Gastroesophageal sphincter (tissue), 4 donors: ENCODE measurements around the gene RPL4. TPM values are rescaled to one million over a fixed set of nuclear protein-coding genes. Genes with fewer than 3 reads are reported as not detected.
"Not testable (repeated sequence)": the region's sequence is repeated elsewhere in the genome, so short reads cannot be mapped to it uniquely, and the experiment has no call there.

Experiments
- ATAC-seq: fragments of 150-250 bp; one replicate; pipeline ENCODE4 v1.9.1; 2016; ENCODE audit warnings: mild to moderate bottlenecking, moderate library complexity
- H3K27ac ChIP-seq, 4 donors: fragments of 200-600 bp; sonication (generic) in 3 of 4; 1 replicate in 3 of 4; 2 replicates in 1 of 4; pipeline ENCODE4 v1.5.1; 2016 to 2019
- H3K27me3 ChIP-seq: fragments of 200-600 bp; sonication (generic); one replicate; pipeline ENCODE4 v1.5.1; 2019
- H3K36me3 ChIP-seq, 2 donors: fragments of 200-600 bp; sonication (generic); one replicate each; pipeline ENCODE4 v1.5.1; 2019; ENCODE audit warnings: control low read depth in 1 of 2
- H3K4me1 ChIP-seq, 3 donors: fragments of 200-600 bp; sonication (generic); 1 replicate in 2 of 3; 2 replicates in 1 of 3; pipeline ENCODE4 v1.5.1; 2016 to 2019; ENCODE audit warnings: control low read depth in 2 of 3
- H3K4me3 ChIP-seq, 2 donors: fragments of 200-600 bp; sonication (generic); one replicate each; pipeline ENCODE4 v1.5.1; 2019; ENCODE audit warnings: mild to moderate bottlenecking in 1 of 2, moderate library complexity in 1 of 2
- H3K9me3 ChIP-seq, 3 donors: fragments of 200-600 bp; sonication (generic); one replicate each; pipeline ENCODE4 v1.5.1; 2017 to 2019; ENCODE audit warnings: control low read depth in 2 of 3
- CTCF ChIP-seq, 4 experiments: fragments of 200-600 bp in 2 of 4; fragments of 450-650 bp in 2 of 4; sonication (generic) in 1 of 4; IDR thresholded peaks; one replicate each; pipeline ENCODE4 v1.5.1; 2017 to 2019; ENCODE audit warnings: antibody characterized with exemption in 4 of 4, mild to moderate bottlenecking in 2 of 4, moderate library complexity in 2 of 4
- EP300 ChIP-seq: sonication (generic); formaldehyde crosslinking; IDR thresholded peaks from one replicate; pipeline ENCODE4 v1.6.1; 2017; ENCODE audit warnings: antibody characterized with exemption, mild to moderate bottlenecking
- POLR2A ChIP-seq, 2 donors: fragments of 450-650 bp; IDR thresholded peaks; one replicate each; pipeline ENCODE4 v1.6.1; 2017; ENCODE audit warnings: antibody characterized with exemption in 2 of 2, mild to moderate bottlenecking in 2 of 2, moderate library complexity in 1 of 2
- POLR2AphosphoS5 ChIP-seq: sonication (generic); formaldehyde crosslinking; IDR thresholded peaks from one replicate; pipeline ENCODE4 v1.6.1; 2017; ENCODE audit warnings: antibody characterized with exemption
- WGBS, 2 donors: methylation state at CpG; one replicate each; pipeline ENCODE4 v1.1.5; 2018; ENCODE audit warnings: low coverage in 1 of 2; 5-methylcytosine and 5-hydroxymethylcytosine counted together
- total RNA-seq, 4 donors: library from RNA; depleted of rRNA; stranded (reverse); fragments of >200 nt; gene quantifications; one replicate each; pipeline ENCODE4 v1.1.0, GENCODE V29; 2016

The RPL4 gene
- total RNA-seq, 4 donors from 2014 or later = 3,015 to 4,496 (median 4,021) TPM

DNA sequence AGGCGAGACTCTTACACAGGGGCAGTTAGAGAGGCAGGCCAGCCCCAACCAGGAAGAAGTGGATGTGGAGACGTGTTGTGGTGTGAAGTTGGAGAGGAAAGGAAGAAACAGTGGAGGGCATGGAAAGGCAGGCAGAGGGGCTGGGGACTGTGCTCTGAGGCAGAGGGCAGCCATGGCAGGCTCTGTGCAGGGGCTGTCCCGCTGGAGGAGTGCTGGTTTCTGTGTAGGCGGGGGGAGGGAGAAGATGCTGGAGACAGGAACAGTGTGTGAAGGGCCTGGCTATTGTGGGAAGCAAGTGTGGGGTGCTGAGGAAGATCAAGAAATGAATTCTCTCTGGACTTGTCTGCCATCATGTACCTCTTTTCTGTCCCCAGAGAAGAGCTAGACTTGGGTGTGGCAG is 28.1 kb downstream of the RPL4 start:
- no peak for ATAC-seq
- H3K36me3 ChIP-seq = peaks cover 0 to 7% of the 10 kb centered on the region in 2 donors
- no peaks in the 10 kb centered on the region for H3K27me3 ChIP-seq
- H3K9me3 ChIP-seq = no peaks in the 10 kb centered on the region
- H3K27ac ChIP-seq = no peak overlapping the region
- WGBS, 2 donors = 76 to 85% methylated on average over 3 to 4 of the region's 4 CpGs
- H3K4me1 ChIP-seq = peaks cover 0 to 11% (median 0%) of the 10 kb centered on the region in 3 donors
- TF ChIP-seq CTCF (IDR thresholded peaks at IDR 0.05) (no peak), EP300 (no peak)
- H3K4me3 ChIP-seq = no peak overlapping the region

- 96 to 100% methylated on average over 3 of the region's 3 CpGs for WGBS, 2 donors
- H3K27me3 ChIP-seq = no peaks in the 10 kb centered on the region
- H3K4me1 ChIP-seq = peaks cover 0 to 11% (median 0%) of the 10 kb centered on the region in 3 donors
- no peaks in the 10 kb centered on the region for H3K36me3 ChIP-seq
- TF ChIP-seq POLR2AphosphoS5 (no peak), EP300 (no peak), POLR2A (IDR thresholded peaks at IDR 0.05) (no peak), CTCF (IDR thresholded peaks at IDR 0.05) (no peak)
- no peak for ATAC-seq
- H3K4me3 ChIP-seq = no peak overlapping the region
- no peak overlapping the region for H3K27ac ChIP-seq
- H3K9me3 ChIP-seq = no peaks in the 10 kb centered on the region
These were observed 29.7 kb downstream of the RPL4 start for GRCh38 chr15:66474963-66475362.

- no peak overlapping the region for H3K4me3 ChIP-seq
- ATAC-seq = no peak
- no peaks in the 10 kb centered on the region for H3K36me3 ChIP-seq
- TF ChIP-seq POLR2AphosphoS5 = no peak
- no peak for TF ChIP-seq EP300
- TF ChIP-seq CTCF (IDR thresholded peaks at IDR 0.05) = no peak
- no peak for TF ChIP-seq POLR2A (IDR thresholded peaks at IDR 0.05)
- no peaks in the 10 kb centered on the region for H3K27me3 ChIP-seq
- H3K27ac ChIP-seq = no peak overlapping the region
- WGBS, 2 donors = 53 to 61% methylated on average over 2 of the region's 2 CpGs
- H3K9me3 ChIP-seq = no peaks in the 10 kb centered on the region
- peaks cover 0 to 11% (median 0%) of the 10 kb centered on the region in 3 donors for H3K4me1 ChIP-seq
These were observed 30.5 kb downstream of the RPL4 start for GRCh38 chr15:66474135-66474534.

DNA sequence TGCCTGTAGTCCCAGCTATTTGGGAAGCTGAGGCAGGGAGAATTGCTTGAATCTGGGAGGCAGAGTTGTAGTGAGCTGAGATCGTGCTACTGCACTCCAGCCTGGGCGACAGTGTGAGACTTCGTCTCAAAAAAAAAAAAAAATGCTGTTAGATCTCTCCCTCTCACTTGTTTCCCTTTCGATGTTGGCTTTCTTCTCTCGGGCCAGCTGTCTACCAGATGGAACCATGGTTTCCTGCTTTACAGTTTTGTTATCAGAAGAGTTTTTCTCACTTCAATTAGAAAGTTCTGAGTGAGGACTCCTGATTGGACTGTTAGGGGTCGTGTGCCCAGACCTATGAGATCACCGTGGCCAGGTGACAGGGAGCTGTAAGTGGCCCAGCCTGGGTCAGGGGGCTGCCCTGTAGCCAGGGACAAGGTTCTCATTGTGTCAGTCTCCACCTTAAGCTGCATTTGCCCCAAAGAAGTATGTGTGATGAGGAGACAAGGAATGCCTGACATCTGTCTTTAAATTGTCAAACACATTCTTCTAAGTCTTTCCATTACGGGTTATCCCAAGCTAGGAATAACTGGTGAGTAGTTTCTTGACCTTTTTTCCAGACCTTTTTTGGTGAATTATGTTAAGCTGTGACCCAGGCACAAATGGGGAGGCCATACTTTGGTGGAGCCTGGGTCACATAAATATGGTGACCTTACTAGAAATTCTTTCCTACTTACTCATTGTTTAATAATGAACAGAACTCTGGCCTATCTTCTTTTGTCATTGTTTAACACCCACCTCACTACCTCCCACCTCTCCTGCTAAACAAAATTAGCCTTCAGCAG is 32.3 kb downstream of the RPL4 start:
- WGBS, 2 donors = 42 to 53% methylated on average over 5 to 7 of the region's 8 CpGs
- no peak for ATAC-seq

DNA sequence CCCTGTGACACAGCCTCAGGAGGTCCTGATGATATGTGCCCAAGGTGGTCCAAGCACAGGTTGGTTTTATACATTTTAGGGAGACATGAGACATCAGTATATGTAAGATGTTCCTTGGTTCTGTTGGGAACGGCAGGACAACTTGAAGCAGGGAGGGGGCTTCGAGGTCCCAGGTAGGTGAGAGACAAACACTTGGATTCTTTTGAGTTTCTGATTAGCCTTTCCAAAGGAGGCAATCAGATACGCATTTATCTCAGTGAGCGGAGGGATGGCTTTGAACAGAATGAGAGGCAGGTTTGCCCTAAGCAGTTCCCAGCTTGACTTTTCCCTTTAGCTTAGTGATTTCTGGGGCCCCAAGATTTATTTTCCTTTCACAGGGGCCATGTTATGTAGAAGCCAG is 33.8 kb downstream of the RPL4 start:
- not testable (repeated sequence) for ATAC-seq, H3K27ac ChIP-seq, H3K9me3 ChIP-seq, H3K36me3 ChIP-seq, H3K4me3 ChIP-seq, H3K27me3 ChIP-seq
- H3K4me1 ChIP-seq = peaks cover 0 to 11% (median 0%) of the 10 kb centered on the region in 3 donors
- WGBS, 2 donors = 86 to 91% methylated on average over 4 of the region's 4 CpGs

More for the DNA sequence above, 32.3 kb downstream of the RPL4 start:
- Histone ChIP-seq H3K27ac (peak overlapping the region in 1 of 4 donors; percentile 42), H3K4me3 (no peak overlapping the region), H3K4me1 (peaks cover 0 to 11% (median 0%) of the 10 kb centered on the region in 3 donors), H3K27me3 (no peaks in the 10 kb centered on the region), H3K9me3 (no peaks in the 10 kb centered on the region), H3K36me3 (no peaks in the 10 kb centered on the region)
- no peak for TF ChIP-seq CTCF (IDR thresholded peaks at IDR 0.05)
- TF ChIP-seq EP300 = no peak
- no peak for TF ChIP-seq POLR2AphosphoS5
- no peak for TF ChIP-seq POLR2A (IDR thresholded peaks at IDR 0.05)

GRCh38 chr15:66467162-66468040 is 37.3 kb downstream of the RPL4 start:
- not testable (repeated sequence) for H3K4me3 ChIP-seq, H3K4me1 ChIP-seq, H3K9me3 ChIP-seq, ATAC-seq, H3K36me3 ChIP-seq, H3K27ac ChIP-seq, H3K27me3 ChIP-seq
- WGBS, 2 donors = 94% methylated on average over 7 to 11 of the region's 11 CpGs

- 84 to 100% methylated on average over 1 to 3 of the region's 6 CpGs for WGBS, 2 donors
- not testable (repeated sequence) for H3K4me3 ChIP-seq, H3K9me3 ChIP-seq, ATAC-seq, H3K36me3 ChIP-seq, H3K27ac ChIP-seq, H3K27me3 ChIP-seq, H3K4me1 ChIP-seq
These were observed 39.4 kb downstream of the RPL4 start for GRCh38 chr15:66465294-66465693.
